Cardiac muscle cell (in vitro differentiated cells and primary cell): ENCODE measurements around the gene NECTIN1. TPM values are rescaled to one million over a fixed set of nuclear protein-coding genes. Genes with fewer than 3 reads are reported as not detected.

ENCODE experiments used
- DNase-seq, 2 donors: peaks; one replicate each; pipeline versions ENCODE4 v3.0.0 to v3.0.0-alpha.2; 2010 to 2017; ENCODE audit warnings: low read depth in 1 of 2, low spot score in 1 of 2
- H3K27ac ChIP-seq: fragments of 200-600 bp; sonication (generic); 2 replicates; pipeline ENCODE4 v1.5.1; 2016
- H3K27me3 ChIP-seq: fragments of 200-600 bp; sonication (generic); 2 replicates; pipeline ENCODE4 v1.6.0; 2016; ENCODE audit warnings: control low read depth
- H3K36me3 ChIP-seq: fragments of 200-600 bp; sonication (generic); 2 replicates; pipeline ENCODE4 v1.5.1; 2016; ENCODE audit warnings: control low read depth
- H3K4me1 ChIP-seq: fragments of 200-600 bp; sonication (generic); 2 replicates; pipeline ENCODE4 v1.8.1; 2017; ENCODE audit warnings: low read depth, mild to moderate bottlenecking, mixed run types
- H3K4me3 ChIP-seq: fragments of 200-600 bp; sonication (generic); 2 replicates; pipeline ENCODE4 v1.5.1; 2016; ENCODE audit warnings: mild to moderate bottlenecking
- H3K9me3 ChIP-seq: fragments of 200-600 bp; sonication (generic); 2 replicates; pipeline ENCODE4 v1.5.1; 2017; ENCODE audit warnings: low read depth, mild to moderate bottlenecking, control low read depth
- polyA plus RNA-seq: library from polyadenylated mRNA; unstranded; fragments of >200 nt; fragmentation: Nextera tagmentation; extraction: Ambion mirVana; gene quantifications from 2 replicates; pipeline ENCODE4 v1.2.1, GENCODE V29; 2016
- total RNA-seq: library from RNA; depleted of rRNA; stranded (reverse); fragments of >200 nt; gene quantifications from 2 replicates; pipeline ENCODE4 v1.2.3, GENCODE V29; 2016
- TF ChIP-seq, protein P1 (sequence below): IDR thresholded peaks from 2 replicates; pipeline ENCODE4 v1.5.1; 2012; ENCODE audit warnings: low read depth, mild to moderate bottlenecking, low read length

The NECTIN1 gene
- total and polyA plus RNA-seq, 2 experiments from 2014 or later = 5.2 to 9.1 TPM

DNA sequence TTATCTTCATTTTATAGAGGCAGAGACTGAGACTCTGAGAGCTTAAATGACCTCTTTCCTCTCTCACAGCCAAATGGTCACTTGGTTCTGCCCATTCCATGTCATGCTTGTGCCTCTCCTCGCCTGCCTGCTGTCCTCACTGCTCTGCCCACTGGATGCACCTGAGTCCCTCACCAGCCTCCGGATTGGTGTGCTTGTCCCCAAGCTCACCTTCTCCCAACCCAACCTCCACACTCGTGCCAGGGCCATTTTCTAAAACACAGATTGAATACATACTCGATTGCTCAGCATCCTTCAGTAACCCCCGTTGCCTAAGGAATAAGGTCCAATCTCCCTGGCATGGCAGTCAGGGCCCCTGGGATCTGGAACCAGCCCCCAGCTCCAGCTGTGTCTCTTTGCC lies 28.4 kb upstream of the NECTIN1 start:
- no peak for DNase-seq
- no peaks in the 10 kb centered on the region for H3K27me3 ChIP-seq
- H3K9me3 ChIP-seq = no peaks in the 10 kb centered on the region
- H3K36me3 ChIP-seq = no peaks in the 10 kb centered on the region
- H3K4me3 ChIP-seq = no peak overlapping the region
- no peaks in the 10 kb centered on the region for H3K4me1 ChIP-seq
- H3K27ac ChIP-seq = no peak overlapping the region
- TF ChIP-seq, protein P1, sequence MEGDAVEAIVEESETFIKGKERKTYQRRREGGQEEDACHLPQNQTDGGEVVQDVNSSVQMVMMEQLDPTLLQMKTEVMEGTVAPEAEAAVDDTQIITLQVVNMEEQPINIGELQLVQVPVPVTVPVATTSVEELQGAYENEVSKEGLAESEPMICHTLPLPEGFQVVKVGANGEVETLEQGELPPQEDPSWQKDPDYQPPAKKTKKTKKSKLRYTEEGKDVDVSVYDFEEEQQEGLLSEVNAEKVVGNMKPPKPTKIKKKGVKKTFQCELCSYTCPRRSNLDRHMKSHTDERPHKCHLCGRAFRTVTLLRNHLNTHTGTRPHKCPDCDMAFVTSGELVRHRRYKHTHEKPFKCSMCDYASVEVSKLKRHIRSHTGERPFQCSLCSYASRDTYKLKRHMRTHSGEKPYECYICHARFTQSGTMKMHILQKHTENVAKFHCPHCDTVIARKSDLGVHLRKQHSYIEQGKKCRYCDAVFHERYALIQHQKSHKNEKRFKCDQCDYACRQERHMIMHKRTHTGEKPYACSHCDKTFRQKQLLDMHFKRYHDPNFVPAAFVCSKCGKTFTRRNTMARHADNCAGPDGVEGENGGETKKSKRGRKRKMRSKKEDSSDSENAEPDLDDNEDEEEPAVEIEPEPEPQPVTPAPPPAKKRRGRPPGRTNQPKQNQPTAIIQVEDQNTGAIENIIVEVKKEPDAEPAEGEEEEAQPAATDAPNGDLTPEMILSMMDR = no peak

DNA sequence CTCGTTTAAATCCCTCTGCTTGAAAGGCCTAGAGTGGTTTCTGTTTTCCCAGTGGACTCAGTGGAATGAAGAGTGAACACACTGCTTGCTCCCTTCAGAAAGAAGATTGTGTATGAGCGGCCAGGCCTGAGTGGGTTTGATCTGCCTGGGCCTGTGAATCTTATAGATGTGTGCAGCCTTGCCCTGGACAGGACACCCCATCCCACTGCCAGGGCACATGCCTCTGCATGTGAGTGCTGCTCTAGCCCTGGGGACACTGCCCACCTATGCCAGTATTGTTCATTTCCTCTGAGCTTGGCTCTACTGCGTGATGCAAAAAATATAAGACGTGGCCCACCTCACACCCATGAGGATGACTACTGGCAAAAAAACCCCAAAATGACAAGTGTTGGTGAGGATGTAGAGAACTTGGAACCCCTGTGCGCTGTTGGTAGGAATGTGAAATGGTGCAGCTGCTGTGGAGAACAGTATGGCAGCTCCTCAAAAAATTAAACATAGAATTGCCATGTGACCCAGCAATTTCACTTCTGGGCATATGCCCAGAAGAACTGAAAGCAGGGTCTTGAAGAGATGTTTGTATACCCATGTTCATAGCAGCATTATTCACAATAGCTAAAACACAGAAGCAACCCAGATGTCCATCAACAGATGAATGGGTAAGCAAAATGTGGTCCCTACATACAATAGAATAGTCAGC lies 27.3 kb upstream of the NECTIN1 start:
- Histone ChIP-seq H3K27ac (no peak overlapping the region), H3K36me3 (no peaks in the 10 kb centered on the region), H3K9me3 (no peaks in the 10 kb centered on the region), H3K27me3 (no peaks in the 10 kb centered on the region), H3K4me1 (no peaks in the 10 kb centered on the region), H3K4me3 (no peak overlapping the region)
- TF ChIP-seq, protein P1 = no peak
- no peak for DNase-seq

DNA sequence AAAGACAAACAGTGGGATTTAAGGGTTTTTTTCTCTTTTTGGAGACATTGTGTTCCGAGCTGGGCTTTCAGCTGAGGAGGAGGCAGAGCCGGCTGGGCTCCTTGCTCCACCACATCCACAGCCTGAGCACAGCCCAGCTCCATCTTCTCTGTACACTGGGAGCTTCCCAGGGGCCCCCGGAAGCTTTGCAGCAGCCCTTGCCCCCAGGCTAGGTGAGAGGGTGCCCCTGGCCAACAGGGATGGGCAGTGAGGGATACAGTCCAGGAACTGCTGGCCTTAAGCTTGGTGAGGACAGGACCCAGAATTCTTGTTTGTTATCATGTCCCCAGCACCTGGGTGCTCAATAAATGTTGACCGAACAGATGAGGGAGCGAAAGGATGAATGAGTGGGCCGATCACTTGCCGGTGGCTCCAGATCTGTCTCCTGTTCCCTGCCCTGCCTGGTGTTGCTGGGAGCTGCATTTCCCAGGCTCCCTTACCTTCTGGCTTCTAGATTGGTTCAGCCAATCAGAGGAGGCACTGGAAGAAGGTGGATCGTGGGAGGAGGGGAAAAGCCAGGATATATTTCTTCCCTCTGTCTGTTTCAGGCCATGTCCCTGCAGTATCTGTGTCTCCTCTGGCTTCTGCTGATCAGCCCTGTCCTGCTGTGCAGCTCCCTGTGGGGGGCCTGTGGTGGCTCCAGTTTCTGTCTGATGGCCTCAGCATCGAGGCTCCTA lies 26.5 kb upstream of the NECTIN1 start:
- no peaks in the 10 kb centered on the region for H3K4me1 ChIP-seq
- no peak overlapping the region for H3K4me3 ChIP-seq
- TF ChIP-seq, protein P1 = no peak
- H3K9me3 ChIP-seq = no peaks in the 10 kb centered on the region
- H3K27me3 ChIP-seq = no peaks in the 10 kb centered on the region
- no peaks in the 10 kb centered on the region for H3K36me3 ChIP-seq
- H3K27ac ChIP-seq = no peak overlapping the region
- no peak for DNase-seq

DNA sequence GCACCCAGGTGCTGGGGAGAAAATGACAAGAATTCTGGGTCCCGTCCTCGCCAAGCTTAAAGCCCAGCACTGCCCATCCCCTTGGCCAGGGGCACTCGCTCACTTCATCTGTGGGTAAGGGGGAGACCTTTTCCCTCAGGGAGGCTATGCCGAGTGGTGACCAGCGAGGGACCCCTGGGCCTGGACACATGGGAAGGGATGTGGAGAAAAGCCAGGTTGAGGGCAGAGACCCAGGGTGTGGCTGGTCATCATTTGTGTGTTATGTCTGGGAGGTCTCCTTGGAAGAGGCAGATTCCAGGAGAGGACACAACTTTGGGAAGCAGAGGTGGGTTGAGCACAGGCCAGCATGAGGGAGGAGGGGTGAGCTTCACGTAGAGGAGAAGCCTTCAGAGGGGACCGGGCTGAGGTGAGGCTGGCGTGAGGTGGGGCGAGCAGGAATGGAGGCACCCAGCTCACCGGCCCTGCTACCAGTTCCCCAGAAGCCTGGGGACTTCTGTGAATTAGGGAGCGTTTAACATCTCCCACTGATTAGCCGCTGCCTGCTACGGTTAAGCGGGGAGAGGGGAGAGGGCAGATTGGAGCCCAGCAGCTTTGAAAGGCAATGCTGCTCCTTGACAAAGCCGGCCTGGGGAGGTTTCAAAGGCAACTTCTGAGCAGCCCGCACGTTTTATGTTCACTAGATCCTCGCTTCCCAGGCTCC lies 25.8 kb upstream of the NECTIN1 start:
- Histone ChIP-seq H3K36me3 (no peaks in the 10 kb centered on the region), H3K27me3 (no peaks in the 10 kb centered on the region), H3K4me3 (no peak overlapping the region), H3K27ac (no peak overlapping the region), H3K9me3 (no peaks in the 10 kb centered on the region), H3K4me1 (no peaks in the 10 kb centered on the region)
- no peak for DNase-seq
- TF ChIP-seq, protein P1 = no peak

DNA sequence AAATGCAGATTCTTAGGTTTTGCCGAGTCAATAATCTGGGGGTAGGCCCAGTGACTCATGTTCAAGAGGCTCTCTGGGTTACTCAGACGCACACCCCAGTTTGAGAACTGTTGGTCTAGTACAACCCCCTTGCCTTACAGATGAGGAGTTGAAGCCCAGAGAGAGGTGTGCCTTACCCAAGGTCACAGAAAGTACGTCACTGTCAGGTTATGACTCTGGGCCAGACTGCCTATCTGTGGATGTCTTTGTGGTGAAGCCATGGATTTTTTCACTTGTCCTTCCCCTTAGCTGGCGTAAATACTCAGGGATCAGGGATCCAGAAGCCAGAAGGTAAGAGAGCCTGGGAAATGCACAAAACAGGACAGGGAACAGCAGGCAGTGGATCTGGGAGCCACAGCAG lies 25.2 kb upstream of the NECTIN1 start:
- Histone ChIP-seq H3K4me1 (no peaks in the 10 kb centered on the region), H3K27ac (no peak overlapping the region), H3K9me3 (no peaks in the 10 kb centered on the region), H3K4me3 (no peak overlapping the region), H3K36me3 (no peaks in the 10 kb centered on the region), H3K27me3 (no peaks in the 10 kb centered on the region)
- TF ChIP-seq, protein P1 = no peak
- no peak for DNase-seq
